HG02970 (cell line): ENCODE data around the gene RFTN1.
"Not testable (repeated sequence)": the region's sequence is repeated elsewhere in the genome, so short reads cannot be mapped to it uniquely, and the experiment has no call there.

Experiments
- ATAC-seq: cut with Tn5 transposase; IDR thresholded peaks from one replicate; pipeline ENCODE4 v1.9.1; 2021; ENCODE audit warnings: mild to moderate bottlenecking, moderate library complexity, moderate number of reproducible peaks; ENCODE audit not compliant: unreplicated experiment, low FRiP score

RFTN1 gene

DNA sequence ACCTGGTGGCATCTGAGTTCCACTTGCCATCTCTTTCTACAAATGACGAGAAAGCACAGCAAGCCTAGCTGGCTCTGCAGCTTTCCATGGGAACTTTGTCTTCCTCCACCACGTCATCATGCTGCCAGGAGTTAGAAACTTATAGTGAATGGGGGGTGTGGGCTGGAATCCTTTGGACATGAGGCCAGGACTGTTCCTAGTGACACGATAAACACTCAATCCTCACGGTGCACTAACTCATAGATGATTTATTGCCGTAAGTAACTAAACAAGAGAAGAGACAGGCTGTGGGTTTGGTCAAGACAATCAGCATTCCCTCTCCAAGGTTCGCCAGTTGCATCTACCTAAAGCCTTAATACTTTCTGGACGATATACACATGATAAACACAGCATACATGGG lies 197.9 kb downstream of the RFTN1 start:
- ATAC-seq: no peak

DNA sequence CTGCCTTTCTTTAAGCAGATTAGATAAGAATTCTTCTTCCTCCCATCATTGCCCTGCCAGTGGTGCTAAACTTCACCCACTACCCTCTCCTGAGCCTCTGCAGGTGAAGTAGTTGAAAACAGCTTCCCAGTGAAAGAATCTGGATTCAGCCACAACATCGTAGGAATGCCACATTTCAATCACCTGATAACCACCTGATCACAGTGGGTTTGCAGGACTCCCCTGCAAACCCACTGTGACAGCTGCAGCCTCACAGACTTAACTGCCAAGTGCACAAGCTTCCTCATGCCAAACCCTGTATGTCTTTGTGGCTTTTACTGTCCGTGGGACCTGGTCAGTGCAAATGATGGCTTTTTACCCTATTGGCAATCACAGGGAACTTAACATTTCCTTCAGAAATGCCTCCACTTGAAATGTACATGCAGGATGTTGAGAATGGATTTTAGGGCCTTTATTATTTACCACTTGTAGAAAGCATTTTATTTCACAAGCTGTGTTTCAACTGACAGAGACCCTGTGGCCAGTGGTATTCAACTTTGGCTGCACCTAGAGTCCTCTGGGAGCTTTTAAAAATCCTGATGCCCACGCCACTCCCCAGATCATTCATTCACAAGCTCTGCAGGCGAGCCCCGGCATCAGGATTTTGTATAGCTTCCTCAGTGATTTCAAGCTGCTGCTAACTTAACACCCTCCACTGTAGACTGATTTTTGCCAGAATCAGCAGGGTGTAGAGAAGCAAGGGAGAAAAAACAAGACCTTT lies 199.4 kb downstream of the RFTN1 start:
- ATAC-seq: no peak

DNA sequence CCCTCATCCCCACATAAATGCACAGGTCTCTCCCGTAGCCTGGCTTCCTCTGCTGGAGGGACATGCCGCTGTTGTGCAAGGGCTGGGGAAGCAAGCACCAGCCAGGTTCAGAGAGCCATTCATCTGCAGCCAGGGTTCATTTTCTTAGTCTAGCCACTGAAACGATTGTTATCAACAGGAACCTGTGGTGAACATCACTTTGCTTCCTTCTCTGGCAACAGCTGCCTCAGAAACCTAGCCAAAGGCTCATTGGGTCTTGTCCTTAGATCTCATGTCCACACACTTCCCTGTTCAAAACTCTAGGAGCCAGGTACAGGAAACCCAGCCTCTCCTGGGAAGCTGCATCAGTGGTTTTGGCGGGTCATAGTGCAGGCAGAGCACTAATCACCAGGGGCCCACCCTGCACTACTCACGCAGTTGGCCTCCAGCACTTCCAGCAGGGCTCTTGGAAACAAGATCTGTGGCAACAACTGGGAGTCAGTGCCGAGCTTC lies 201.5 kb downstream of the RFTN1 start:
- ATAC-seq: no peak

DNA sequence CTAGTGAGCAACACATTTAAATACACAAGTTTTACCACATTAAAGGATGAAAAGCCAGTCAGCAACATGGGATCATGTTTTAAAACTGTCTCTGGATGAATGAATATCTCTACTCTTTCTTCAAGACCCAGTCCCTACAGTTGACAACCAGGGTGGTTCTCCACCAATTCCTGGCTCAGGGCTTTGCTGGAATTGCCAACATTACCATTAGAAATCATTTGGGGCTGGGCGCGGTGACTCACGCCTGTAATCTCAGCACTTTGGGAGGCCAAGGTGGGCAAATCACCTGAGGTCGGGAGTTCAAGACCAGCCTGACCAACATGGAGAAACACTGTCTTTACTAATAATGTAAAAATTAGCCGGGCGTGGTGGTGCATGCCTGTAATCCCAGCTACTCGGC lies 203.0 kb downstream of the RFTN1 start:
- ATAC-seq: not testable (repeated sequence)

DNA sequence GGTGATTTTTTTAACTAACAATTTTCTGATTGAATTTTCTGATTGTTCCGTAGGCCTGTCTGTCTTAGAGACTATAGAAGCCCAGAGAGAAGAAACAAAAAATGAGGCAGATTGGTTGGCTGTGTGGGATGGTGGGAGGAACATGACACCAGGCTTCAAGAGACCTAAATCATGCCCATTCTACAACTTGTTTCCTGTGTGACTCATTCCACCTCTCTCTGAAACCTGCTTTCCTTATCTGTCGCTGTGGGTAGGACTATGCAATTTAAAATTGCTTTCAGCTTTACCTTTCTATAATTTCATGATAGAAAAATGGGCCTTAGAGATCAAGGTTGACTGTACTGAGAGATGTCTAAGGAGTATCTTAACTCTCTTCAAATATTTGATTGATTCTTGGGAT lies 203.9 kb downstream of the RFTN1 start:
- ATAC-seq: peak; percentile 64

DNA sequence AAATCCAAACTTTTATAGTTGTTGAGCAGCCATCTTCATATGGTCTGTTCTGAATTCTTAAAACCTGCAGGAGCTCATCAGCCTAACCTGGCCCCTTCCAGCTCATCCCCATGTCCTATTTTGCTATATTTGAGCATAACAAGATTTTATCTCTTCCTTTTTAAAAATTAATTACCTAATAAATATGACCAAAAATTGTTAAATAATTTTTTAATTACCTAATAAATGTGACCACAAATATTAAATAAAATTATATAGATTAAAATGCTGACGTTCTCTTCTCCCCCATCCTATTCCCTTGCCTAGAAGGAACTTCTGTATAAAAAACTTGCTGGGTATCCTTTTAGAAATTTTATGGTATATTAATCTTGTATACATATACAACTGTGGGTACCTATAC lies 204.8 kb downstream of the RFTN1 start:
- ATAC-seq: no peak

DNA sequence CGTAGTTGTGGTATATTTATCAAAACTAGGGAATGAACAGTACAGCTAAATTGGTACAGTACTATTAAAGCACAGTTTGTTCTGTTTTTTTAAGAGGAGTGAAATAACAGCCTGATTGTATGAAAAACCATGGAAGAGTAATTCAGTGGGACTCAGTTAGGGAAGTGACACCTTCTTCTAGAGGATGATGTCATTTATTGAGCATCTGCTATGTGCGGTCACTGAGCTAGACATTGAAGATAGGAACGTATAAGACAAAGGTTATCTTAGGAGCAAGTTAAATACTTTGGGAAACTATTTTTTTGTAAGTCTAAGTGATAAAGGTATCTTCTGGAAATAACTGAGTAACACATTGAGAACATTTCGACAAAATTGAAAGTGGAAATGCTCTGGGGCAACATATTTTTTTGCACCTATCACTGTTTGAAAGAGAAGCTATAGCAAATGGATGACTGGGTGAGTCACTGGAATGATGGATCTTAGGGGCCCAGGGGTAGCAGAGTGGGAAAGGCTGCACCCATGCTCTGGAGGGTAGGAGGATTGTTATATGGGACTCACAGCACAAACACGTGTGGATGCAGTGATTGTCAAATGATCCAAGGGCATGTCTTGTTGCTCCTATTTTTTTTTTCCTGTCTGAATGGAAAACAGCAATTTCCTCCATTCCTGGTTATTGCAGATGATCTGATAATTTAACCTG lies 205.5 kb downstream of the RFTN1 start:
- ATAC-seq: no peak

DNA sequence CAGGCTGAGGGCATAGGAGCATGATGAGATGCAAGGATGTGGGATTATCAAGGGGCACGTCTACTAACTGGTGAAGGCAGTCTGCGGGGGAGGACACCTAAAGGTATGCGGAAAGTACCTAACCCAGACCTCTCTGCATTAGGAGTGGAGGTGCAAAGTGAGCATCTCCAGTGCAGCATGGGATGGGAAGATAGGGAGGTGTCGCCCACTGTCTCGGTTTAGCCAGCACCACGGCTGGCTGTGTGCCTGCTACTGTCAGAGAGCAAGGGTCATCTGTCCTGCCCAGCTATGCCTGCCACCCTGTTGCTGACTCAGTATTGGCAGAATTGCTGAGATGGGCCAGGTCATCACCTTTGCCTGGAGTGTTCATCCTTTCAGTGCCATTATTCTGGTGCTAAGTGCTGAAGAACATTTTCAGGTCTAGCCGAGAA lies 208.4 kb downstream of the RFTN1 start:
- ATAC-seq: no peak

DNA sequence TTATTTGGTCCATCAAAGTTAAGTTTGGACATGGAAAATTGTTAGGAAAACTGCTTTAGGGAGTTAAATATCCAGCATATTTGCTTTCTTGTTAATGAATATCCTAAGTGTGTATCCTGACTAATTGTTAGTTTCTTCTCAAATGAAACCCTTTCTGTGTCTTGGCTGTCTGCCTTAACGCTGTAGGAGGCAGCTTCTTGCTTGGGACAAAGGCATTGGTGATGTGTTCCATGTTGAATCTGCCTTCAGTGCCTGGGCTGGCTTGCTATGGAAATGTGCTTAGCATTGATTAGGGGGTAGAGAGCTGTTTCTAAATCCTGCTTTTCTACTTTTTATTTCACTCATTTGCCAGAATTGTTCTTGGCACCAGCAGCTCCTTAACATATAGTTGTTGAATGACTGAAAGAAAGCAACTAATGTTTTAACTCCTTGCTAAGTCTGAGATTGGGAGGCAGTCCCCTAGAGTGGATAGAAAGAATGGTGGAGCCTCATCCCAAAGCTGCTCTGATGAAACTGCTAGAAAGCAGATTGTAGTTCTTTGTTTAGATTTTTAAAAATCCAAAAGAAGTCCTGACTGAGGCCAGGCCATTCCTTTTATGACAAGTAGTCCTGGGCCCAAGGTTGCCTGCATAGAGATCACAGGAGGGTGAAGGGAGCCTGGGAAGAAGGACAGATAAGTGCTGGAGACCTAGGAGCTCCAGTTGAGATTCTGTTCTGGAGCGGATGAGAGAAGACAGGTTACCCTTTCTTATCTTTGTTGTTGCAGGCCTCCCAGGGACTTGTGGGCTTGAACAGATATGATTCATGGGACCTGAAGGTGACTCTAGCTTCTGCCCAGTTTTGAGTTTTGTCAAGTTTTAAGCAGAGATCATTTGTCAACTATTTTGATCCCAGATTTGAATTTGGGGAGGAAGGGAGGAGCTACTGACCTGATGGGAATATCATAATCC lies 209.2 kb downstream of the RFTN1 start:
- no peak for ATAC-seq

DNA sequence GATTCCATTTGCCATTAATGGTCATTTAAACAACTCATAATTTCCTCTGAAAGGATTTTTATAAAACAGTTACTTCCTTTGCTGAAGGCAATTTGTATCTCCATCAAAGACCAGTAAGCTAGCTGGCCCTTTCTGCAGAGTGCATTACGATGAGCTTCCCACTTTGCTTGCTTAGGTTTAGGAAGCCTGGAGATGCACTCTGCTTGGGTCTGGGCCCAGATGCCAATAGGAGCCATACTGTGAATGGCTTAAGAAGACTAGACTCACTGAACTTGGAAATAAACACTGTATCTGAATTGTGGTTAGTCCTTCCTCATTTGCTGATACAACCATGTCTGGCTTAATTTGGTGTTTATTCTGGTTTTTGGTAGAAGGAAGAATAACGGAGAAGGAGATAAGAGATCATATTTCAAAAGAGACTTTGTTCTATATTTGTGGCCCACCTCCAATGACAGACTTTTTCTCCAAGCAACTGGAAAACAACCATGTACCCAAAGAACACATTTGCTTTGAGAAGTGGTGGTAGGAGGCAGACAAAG lies 210.4 kb downstream of the RFTN1 start:
- ATAC-seq: no peak

DNA sequence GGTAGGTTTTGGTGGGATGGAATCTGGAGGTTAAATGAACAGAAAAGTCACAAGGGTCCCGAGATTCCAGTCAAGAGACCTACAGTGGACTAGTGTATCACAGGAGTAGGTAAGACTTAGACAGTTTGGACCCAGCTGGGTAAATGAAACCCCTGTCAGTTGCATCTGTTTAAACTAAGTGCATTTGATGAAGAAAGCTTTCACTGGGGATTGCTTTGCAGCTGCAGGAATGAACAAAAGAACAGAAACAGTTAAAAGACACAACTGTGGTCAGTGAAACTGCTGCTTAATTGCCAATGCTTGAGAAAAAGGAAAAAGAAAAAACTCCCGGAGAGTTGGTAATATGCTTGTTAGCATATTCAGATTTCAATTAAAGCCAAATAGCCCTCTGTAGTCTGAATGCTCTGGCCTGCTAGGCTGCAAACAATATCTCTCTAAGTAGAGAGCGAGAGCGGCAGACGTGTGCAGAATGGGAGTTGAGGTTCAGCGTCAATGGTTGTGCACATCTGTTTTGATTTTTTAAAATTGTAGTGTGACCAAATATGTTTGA lies 211.3 kb downstream of the RFTN1 start:
- ATAC-seq: no peak

DNA sequence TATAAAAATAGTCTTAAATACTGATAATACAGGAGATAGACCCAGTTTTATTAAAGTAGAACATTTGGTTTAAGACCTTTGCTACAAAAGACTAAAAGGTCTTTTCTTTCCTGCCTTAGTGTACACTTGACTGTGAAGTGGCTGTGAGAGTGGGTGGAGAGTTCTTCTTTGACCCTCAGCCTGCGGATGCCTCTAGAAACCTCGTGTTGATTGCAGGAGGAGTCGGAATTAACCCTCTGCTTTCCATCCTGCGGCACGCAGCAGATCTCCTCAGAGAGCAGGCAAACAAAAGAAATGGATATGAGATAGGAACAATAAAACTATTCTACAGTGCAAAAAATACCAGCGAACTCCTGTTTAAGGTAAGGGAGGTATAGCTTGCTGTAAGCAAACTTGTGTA lies 212.0 kb downstream of the RFTN1 start:
- no peak for ATAC-seq

DNA sequence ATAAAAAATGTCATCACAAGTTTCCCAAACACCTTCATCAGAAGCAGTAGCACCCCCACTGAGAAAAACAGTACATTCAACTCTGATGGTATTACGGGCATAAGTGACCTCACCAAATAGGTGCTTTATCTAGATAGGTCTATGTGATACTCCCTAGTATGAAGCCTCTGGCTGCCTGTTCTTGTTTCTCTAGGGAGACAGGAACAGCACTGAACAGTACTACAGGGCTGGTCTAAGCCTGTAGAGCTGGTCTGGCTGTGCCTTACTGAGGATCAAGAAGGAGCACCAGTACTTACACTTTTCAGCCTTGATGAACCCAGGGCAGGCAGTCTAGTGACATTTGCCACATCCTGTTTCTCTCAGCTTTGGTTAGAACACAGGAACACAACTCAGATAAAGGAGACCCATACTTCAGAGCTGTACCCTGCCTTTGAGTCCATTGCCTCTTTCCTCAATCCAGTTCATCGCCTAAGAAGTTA lies 212.6 kb downstream of the RFTN1 start:
- ATAC-seq: no peak

DNA sequence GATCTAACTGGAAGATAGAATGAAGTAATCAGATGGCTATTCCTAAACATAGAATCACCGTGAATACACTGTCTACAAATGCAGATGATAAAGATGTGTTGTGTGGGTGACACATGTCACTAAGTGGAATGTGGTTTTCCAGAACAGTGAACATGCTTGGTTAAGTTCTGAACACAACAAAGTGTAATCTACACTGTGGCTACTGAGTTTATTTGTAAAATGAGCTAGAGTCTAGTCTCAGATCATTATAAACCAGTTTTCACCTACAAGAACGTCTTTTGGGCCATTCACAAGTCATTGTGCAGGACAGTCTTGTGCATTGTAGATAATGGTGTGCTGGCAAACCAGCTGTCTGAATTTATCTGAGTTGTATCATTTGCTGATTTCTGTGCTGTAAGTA lies 213.2 kb downstream of the RFTN1 start:
- no peak for ATAC-seq

DNA sequence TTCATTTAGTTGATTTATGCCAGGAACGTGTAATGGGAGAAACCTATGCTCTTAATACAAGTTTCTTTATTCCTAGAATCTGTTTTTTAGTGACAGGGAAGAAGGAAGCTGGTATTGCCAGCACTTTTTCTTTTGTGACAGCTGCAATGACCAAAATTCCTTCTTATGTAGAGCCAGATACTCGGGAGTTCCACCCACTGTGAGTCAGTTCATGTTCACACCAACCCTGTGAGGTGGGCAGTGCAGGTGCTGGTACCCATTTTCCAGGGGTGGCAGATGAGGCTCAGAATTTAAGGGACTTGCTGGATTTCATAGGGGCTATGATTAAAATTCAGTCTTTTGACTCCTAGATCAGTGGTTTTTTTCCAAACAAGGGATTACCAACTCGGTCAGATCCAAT lies 213.8 kb downstream of the RFTN1 start:
- no peak for ATAC-seq

DNA sequence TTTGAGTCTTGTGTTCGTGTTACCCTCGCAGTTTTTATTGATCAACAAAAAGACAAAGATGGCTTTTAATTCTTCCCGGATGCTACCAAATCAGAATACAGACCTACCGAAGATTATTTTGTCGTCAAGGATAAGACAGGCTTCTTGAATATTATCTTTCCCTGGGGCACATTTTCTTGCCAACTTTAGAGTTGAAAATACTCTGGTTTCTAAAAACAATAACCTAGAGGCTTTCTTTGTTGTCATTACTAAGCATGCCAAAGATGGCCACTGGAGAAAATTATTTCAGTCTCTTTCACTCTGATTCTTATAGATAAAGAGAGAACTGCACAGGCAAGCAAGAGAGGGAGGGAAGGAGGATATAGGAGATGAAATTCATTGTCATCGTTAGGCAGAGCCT lies 214.6 kb downstream of the RFTN1 start:
- no peak for ATAC-seq

DNA sequence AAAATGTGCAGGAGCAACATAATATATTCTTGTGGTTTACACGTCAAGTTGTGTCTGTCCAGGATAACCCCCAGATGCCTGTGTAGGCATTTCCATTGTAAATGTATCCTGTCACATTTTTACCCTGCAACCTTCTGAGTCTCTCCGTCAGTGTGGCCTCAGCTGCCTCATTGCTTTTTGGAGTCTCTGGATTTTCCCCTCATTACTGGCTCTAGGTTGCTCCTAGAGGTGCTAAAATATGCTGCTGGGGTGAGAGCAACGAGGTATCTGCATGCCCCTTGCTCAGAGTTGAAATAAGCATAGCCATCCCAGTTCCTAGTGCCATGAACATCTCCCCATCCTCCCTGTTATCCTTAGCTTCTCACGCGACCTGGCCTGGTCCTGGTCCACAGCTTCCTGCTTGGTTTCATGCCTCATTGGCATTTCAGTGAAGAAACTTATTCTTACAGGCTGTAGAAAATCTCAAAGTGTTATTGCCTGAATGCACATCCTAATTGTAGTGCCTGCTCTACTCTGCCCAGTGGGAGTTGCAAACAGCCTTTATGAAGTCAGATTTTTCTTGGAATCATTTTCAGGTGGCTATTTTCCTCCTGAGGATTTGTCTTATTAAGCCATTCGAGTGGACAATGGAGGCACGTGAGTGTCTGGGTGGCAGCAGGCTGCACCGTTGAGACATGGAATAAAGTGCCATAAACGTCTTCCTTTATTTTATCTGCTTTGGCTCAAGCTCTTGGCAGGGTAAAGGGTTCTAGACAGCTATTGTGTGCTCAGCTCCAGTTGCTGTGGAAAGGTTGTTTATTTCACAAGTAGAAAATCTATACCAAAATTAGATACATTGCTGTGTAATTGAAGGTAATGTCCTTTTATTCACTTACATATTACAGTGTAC lies 215.3 kb downstream of the RFTN1 start:
- ATAC-seq: no peak

DNA sequence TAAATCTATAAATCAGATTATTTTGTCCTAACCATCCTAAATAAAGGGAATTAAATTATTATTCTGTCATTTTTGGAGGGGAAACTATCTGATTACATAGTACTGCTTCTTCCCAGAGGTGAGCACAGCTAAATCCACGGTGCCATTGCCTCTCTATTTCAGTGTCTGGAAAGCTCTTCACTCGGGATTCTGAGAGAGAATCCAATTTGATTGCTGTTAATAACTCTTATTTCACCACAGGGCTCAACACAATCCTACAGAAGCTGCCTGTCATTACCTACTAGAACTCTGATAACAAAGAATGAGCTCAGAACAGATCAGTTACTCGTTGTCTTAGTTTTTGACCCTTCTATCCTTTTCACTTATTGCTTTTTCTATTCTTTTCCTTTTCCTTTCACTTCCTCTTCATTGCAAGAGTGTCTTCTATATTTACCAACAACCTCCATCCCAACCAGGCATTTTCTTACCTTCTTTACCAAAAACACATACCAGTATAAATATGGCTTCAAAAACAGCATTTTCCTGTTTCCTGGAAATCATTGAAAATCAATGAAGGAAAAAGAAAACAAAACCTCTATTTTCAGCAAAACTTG lies 218.1 kb downstream of the RFTN1 start:
- ATAC-seq: no peak

DNA sequence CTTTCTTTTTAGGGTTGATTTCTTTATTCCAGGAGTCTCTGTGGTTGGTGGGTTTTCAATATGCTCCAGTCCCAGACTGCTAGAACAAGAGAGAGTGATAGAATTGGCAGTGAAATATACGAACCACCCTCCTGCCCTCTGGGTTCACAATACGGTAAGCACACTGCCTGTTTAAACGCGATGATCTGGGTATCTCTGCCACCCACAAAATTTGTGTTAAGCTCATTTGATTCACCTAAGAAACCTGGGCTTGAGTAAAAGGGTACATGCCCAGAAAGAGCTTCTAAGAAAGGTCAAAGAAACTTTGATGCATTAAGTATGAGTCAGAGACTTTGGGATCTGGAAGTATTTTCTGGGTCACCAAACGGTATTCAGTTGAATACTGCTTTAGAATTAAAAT lies 218.7 kb downstream of the RFTN1 start:
- ATAC-seq: no peak
